SH-SY5Y (cell line): ENCODE results near the gene PEF1.

ENCODE experiments used
- GATA2 ChIP-seq: IDR thresholded peaks from 2 replicates; pipeline ENCODE4 v1.6.1; 2011; ENCODE audit warnings: mild to moderate bottlenecking, low read depth, low read length
- GATA3 ChIP-seq: IDR thresholded peaks from 2 replicates; pipeline ENCODE4 v1.6.1; 2011; ENCODE audit warnings: low read depth, mild to moderate bottlenecking, low read length, moderate library complexity

- TF ChIP-seq GATA3 = no peak
- no peak for TF ChIP-seq GATA2
Measured at GRCh38 chr1:31691951-31692350, 47.3 kb upstream of the PEF1 start.
